Uterus (tissue), 2 donors: ENCODE measurements around the gene KLHL3.

ENCODE experiments used
- POLR2A ChIP-seq, 2 donors: fragments of 450-650 bp; IDR thresholded peaks; one replicate each; pipeline ENCODE4 v1.6.1; 2016; ENCODE audit warnings: antibody characterized with exemption in 2 of 2, mild to moderate bottlenecking in 1 of 2, moderate library complexity in 1 of 2
- TF ChIP-seq, protein P1 (sequence below), 4 experiments: fragments of 200-600 bp in 2 of 4; fragments of 450-650 bp in 2 of 4; sonication (generic) in 2 of 4; IDR thresholded peaks; one replicate each; pipeline ENCODE4 v1.5.1; 2016 to 2019; ENCODE audit warnings: antibody characterized with exemption in 4 of 4, mild to moderate bottlenecking in 2 of 4, moderate library complexity in 1 of 4

DNA sequence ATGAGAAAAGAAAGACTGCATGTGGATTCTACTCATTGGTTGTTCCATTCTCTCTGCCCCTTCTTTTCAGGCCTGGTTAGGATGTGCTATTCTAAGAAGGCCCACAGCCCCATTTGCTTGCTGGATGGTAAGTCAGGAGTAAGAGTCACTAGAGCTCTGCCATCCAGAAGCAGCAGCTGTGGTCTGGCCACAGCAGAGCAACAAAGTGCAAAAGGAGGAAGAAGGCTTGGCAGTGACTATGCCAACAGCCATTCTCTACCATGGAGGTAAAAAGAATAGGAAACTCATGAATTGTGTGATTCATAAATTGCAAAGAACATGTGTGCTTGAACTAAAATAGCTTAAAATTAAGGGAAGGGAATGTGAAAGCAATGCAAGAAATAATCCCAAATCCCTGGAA, 20.9 kb downstream of the KLHL3 start:
- TF ChIP-seq, protein P1, sequence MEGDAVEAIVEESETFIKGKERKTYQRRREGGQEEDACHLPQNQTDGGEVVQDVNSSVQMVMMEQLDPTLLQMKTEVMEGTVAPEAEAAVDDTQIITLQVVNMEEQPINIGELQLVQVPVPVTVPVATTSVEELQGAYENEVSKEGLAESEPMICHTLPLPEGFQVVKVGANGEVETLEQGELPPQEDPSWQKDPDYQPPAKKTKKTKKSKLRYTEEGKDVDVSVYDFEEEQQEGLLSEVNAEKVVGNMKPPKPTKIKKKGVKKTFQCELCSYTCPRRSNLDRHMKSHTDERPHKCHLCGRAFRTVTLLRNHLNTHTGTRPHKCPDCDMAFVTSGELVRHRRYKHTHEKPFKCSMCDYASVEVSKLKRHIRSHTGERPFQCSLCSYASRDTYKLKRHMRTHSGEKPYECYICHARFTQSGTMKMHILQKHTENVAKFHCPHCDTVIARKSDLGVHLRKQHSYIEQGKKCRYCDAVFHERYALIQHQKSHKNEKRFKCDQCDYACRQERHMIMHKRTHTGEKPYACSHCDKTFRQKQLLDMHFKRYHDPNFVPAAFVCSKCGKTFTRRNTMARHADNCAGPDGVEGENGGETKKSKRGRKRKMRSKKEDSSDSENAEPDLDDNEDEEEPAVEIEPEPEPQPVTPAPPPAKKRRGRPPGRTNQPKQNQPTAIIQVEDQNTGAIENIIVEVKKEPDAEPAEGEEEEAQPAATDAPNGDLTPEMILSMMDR (IDR thresholded peaks at IDR 0.05) = no peak
- no peak for TF ChIP-seq POLR2A (IDR thresholded peaks at IDR 0.05)
